Caco-2 (cell line): Measurements from ENCODE around the gene ILDR2. TPM values are rescaled to one million over a fixed set of nuclear protein-coding genes. Genes with fewer than 3 reads are reported as not detected.
A peak's percentile ranks its signal among the peaks of the same experiment; 100 is the strongest.

Experiments used
- BruUV-seq: library from RNA; stranded (reverse); fragments of 400-500 nt; replicated peaks from 2 replicates; lab custom pipeline; 2021; lab: Mats Ljungman, UMichigan
- CTCF ChIA-PET: fragments of 300-600 bp; sonication (Branson Sonifier 250); formaldehyde crosslinking; loops from one replicate; lab custom pipeline; 2022; ENCODE audit warnings: antibody characterized with exemption; lab: Charles Lee
- POLR2A ChIA-PET: fragments of 300-600 bp; sonication (Branson Sonifier 250); formaldehyde crosslinking; loops from one replicate; lab custom pipeline; 2022; ENCODE audit warnings: antibody characterized with exemption; lab: Charles Lee
- DNase-seq, 2 experiments: peaks; one replicate each; pipeline versions ENCODE4 v3.0.0 to v3.0.0-alpha.2; 2020 to 2022
- H3K27me3 ChIP-seq: replicated peaks from 2 replicates; pipeline ENCODE4 v1.6.0; 2011; ENCODE audit warnings: low read length; ENCODE audit not compliant: control insufficient read depth, insufficient read depth
- H3K36me3 ChIP-seq: 2 replicates; pipeline ENCODE4 v1.5.1; 2011; ENCODE audit warnings: low read length; ENCODE audit not compliant: control insufficient read depth, insufficient read depth
- H3K4me1 ChIP-seq: fragments of 250-450 bp; sonication (Bioruptor Pico); 2 replicates; pipeline ENCODE4 v1.5.1; 2020; ENCODE audit warnings: mild to moderate bottlenecking
- H3K4me3 ChIP-seq: 2 replicates; pipeline ENCODE4 v1.5.1; 2011; ENCODE audit warnings: low read depth, mild to moderate bottlenecking, control low read depth, low read length
- H3K9me3 ChIP-seq: fragments of 250-450 bp; sonication (Bioruptor Pico); 2 replicates; pipeline ENCODE4 v1.5.1; 2020; ENCODE audit warnings: mild to moderate bottlenecking, moderate library complexity
- H3K27ac Mint-ChIP-seq: one replicate; pipeline ENCODE4 v1.8.0; 2022; ENCODE audit warnings: mixed read lengths; ENCODE audit not compliant: unreplicated experiment
- H3K27me3 Mint-ChIP-seq: one replicate; pipeline ENCODE4 v1.8.0; 2022; ENCODE audit warnings: mixed read lengths; ENCODE audit not compliant: insufficient read depth, unreplicated experiment
- H3K36me3 Mint-ChIP-seq: one replicate; pipeline ENCODE4 v1.8.0; 2022; ENCODE audit warnings: mild to moderate bottlenecking, mixed read lengths; ENCODE audit not compliant: insufficient read depth, unreplicated experiment
- H3K4me1 Mint-ChIP-seq: one replicate; pipeline ENCODE4 v1.8.0; 2022; ENCODE audit warnings: low read depth, mixed read lengths; ENCODE audit not compliant: unreplicated experiment
- H3K4me3 Mint-ChIP-seq: one replicate; pipeline ENCODE4 v1.8.0; 2022; ENCODE audit warnings: mild to moderate bottlenecking, moderate library complexity, mixed read lengths; ENCODE audit not compliant: unreplicated experiment
- H3K9me3 Mint-ChIP-seq: one replicate; pipeline ENCODE4 v1.8.0; 2022; ENCODE audit warnings: mixed read lengths; ENCODE audit not compliant: unreplicated experiment
- CTCF ChIP-seq, 2 experiments: fragments of 200-600 bp in 1 of 2; IDR thresholded peaks; 1 replicate in 1 of 2; 2 replicates in 1 of 2; pipeline versions ENCODE4 v1.5.1 to v1.8.0; 2011 to 2022; ENCODE audit warnings: antibody characterized with exemption in 1 of 2, control low read depth in 1 of 2, inconsistent platforms in 1 of 2, low read depth in 1 of 2, low read length in 1 of 2, mild to moderate bottlenecking in 1 of 2, moderate library complexity in 1 of 2; ENCODE audit not compliant: insufficient read depth in 1 of 2, severe bottlenecking in 1 of 2, unreplicated experiment in 1 of 2
- intact Hi-C: fragments of 100-400 bp; cut with micrococcal nuclease; formaldehyde crosslinking; loops from one replicate; pipeline ENCODE4 v1.10.0; 2022; ENCODE audit not compliant: unreplicated experiment
- total RNA-seq: library from RNA; stranded (reverse); gene quantifications from 2 replicates; pipeline ENCODE4 v1.2.3, GENCODE V29; 2022

ILDR2 gene
- total RNA-seq, 1 experiment from 2014 or later = 0.98 TPM

- H3K9me3 ChIP-seq = no peaks in the 10 kb centered on the region
- POLR2A ChIA-PET = no interaction called here
- CTCF ChIA-PET = no interaction called here
- BruUV-seq = no TSS peak
- H3K4me3 ChIP-seq = no peak overlapping the region
- Mint-ChIP-seq H3K27me3 (peaks cover 27% of the 10 kb centered on the region), H3K27ac (no peak overlapping the region), H3K4me3 (no peak overlapping the region), H3K4me1 (peaks cover 7% of the 10 kb centered on the region), H3K36me3 (no peaks in the 10 kb centered on the region), H3K9me3 (no peaks in the 10 kb centered on the region)
- no peak for TF ChIP-seq CTCF (IDR thresholded peaks at IDR 0.05; ENCODE audit: insufficient read depth in 1 of 2, low read depth in 1 of 2, low read length in 1 of 2, severe bottlenecking in 1 of 2, unreplicated experiment in 1 of 2)
- H3K4me1 ChIP-seq = peaks cover 6% of the 10 kb centered on the region; the same call in 1 of the 2 replicates
- peaks cover 3% of the 10 kb centered on the region for H3K27me3 ChIP-seq
- no peak for DNase-seq
- intact Hi-C loops = no loop called here
- no peaks in the 10 kb centered on the region for H3K36me3 ChIP-seq
Measured at GRCh38 chr1:166978821-166979220, 3.5 kb upstream of the ILDR2 start.

GRCh38 chr1:166977951-166978350 is 2.6 kb upstream of the ILDR2 start:
- H3K36me3 ChIP-seq = no peaks in the 10 kb centered on the region
- BruUV-seq = no TSS peak
- Mint-ChIP-seq H3K4me3 (no peak overlapping the region), H3K4me1 (peaks cover 7% of the 10 kb centered on the region), H3K27me3 (peaks cover 27% of the 10 kb centered on the region), H3K36me3 (no peaks in the 10 kb centered on the region), H3K27ac (no peak overlapping the region), H3K9me3 (no peaks in the 10 kb centered on the region)
- H3K9me3 ChIP-seq = no peaks in the 10 kb centered on the region
- CTCF ChIA-PET = interaction anchor here (1.5 kb wide), 1 partner anchor 68 kb away, joined by 5 read pairs; no protein-coding TSS in a partner anchor
- DNase-seq = no peak
- intact Hi-C loops = no loop called here
- H3K27me3 ChIP-seq = peaks cover 3% of the 10 kb centered on the region
- no peak overlapping the region for H3K4me3 ChIP-seq
- no peak for TF ChIP-seq CTCF (IDR thresholded peaks at IDR 0.05; ENCODE audit: insufficient read depth in 1 of 2, low read depth in 1 of 2, low read length in 1 of 2, severe bottlenecking in 1 of 2, unreplicated experiment in 1 of 2)
- POLR2A ChIA-PET = no interaction called here
- H3K4me1 ChIP-seq = peaks cover 6% of the 10 kb centered on the region; the same call in 1 of the 2 replicates

- Histone ChIP-seq H3K36me3 (no peaks in the 10 kb centered on the region), H3K27me3 (peaks cover 3% of the 10 kb centered on the region), H3K4me1 (peaks cover 6% of the 10 kb centered on the region; the same call in 1 of the 2 replicates), H3K9me3 (no peaks in the 10 kb centered on the region), H3K4me3 (peak overlapping the region; percentile 51)
- no TSS peak for BruUV-seq
- no peak for DNase-seq
- POLR2A ChIA-PET = no interaction called here
- TF ChIP-seq CTCF (IDR thresholded peaks at IDR 0.05; ENCODE audit: insufficient read depth in 1 of 2, low read depth in 1 of 2, low read length in 1 of 2, severe bottlenecking in 1 of 2, unreplicated experiment in 1 of 2) = no peak
- Mint-ChIP-seq H3K36me3 (no peaks in the 10 kb centered on the region), H3K4me3 (peak overlapping the region; percentile 57), H3K27me3 (peaks cover 43% of the 10 kb centered on the region), H3K9me3 (no peaks in the 10 kb centered on the region), H3K27ac (no peak overlapping the region), H3K4me1 (peaks cover 7% of the 10 kb centered on the region)
- intact Hi-C loops = loop anchor here (1.0 to 2.0 kb wide), 2 partner anchors 64 to 83 kb away; no protein-coding TSS in a partner anchor
- CTCF ChIA-PET = interaction anchor here (0.6 to 1.7 kb wide), 2 partner anchors 84 to 148 kb away, joined by 5 to 13 read pairs; no protein-coding TSS in a partner anchor
Measured at GRCh38 chr1:166974647-166975345, 544 bp downstream of the ILDR2 start.
